Anterior cingulate cortex (tissue), 58 donors: Measurements from ENCODE around the gene P2RY12.

Experiments
- DNase-seq, 58 donors: peaks; one replicate each; lab custom pipeline; 2025; lab: John Stamatoyannopoulos, UW

The P2RY12 gene

DNA sequence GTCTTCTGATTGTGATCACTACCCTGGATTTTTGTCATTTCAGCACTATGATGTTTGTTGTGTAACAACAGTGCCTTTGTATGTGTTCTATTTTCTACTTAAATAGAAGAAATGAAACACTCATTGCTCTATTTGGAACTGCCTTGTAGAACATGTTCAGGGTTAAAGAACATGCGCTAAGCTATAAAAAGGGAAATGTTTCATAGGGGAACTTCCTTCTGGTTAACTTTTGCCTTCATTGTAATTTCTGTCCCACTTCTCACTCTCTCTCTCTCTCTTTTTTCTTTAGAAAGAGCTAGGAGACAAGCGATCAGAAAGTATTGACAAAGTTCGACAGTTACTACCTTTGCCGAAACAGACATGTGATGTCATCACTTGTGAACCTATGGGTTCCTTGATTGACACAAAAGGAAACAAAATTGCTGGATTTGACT, at the start of gene P2RY12:
TSS of gene P2RY12 (minus strand) at position 13 of the 434 bp plus-strand sequence. CDS start 45,908 bp downstream, outside the sequence.
- peak in 1 of 58 donors; percentile 37 for DNase-seq

DNA sequence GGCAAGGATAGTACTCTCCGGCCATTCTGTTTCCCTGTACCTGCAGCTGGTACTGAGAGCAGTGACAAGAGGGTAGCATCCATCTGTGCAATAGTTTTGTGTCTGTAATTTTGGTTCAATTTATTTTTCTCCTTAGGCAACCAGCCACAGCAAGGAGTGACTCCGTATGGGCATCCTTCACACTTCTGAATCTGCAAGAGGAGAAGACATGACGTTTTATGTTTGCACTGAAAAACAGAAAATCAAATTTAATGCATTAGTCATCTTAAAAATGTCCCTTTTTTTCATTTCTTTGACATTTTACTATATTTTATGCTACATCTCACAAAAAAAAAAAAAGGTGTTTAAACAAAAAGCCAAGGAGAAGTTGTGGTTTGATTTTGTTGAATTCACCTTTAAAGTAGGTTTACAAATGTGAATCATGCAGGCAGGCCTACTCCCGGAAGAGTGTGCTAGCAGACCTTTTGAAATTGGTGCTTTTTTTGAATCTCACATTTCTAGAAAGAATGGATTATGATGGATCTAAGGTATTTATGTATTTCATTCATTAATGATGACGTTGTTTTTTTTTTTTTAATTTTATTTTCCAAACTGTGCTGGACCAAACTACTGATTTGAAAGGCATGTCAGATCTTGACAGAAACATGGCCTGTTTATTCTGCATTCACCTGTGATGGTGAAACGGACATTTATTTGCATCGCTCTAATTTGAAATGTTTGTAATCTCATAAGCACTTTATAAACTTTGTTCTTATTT, 48.2 kb upstream of the P2RY12 start:
- DNase-seq: peak in 3 of 58 donors; percentile 0 to 29 (median 14)

DNA sequence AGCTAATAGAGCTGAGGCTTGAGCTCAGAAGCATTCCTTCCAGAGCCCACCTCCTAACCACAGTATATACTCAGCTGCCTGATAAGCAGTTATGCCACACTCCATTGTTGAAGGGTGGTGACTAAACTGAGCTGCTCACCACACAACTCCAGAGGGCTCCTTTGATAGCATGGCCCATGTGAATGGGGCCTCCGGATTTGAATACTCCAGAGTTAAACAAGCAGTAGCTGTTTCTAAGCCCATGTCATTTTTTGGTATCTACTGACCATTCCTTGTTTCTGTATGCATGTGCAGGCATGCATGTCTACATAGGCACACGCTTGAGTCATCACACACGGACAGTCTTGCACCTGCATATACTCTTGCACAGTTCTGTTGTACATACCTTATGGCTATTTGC, 47.4 kb upstream of the P2RY12 start:
- DNase-seq: no peak

DNA sequence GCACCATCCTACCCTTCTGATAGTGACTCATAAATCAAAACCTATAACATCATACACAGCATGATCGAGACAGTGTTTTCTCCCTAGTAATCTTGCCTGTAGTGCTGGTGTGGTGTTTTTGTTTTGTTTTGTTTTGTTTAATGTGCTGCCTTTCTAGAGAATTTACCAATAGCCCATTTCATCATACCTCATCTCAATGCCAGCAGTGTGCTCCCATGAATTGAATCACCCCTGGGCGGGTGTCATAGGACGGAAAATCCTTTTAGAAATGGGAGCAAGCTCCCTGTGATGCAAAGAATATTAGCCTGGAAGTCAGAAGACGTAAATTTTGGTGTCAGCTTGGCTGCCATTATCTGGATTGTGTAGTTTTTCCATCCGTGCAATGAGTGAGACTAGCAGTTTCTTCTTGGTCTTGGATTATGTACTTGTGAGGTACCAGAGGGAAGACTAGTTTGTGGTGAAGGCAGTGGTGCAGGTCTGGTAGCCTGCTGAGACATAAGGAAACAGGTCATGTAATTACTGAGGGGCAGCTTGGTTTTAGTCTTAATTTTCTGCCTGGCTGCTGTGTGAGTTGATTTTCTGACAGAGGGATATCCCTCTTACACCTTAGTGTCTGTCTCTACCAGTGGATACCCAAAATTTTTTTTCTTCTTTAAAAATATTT, 46.4 kb upstream of the P2RY12 start:
- DNase-seq: no peak

DNA sequence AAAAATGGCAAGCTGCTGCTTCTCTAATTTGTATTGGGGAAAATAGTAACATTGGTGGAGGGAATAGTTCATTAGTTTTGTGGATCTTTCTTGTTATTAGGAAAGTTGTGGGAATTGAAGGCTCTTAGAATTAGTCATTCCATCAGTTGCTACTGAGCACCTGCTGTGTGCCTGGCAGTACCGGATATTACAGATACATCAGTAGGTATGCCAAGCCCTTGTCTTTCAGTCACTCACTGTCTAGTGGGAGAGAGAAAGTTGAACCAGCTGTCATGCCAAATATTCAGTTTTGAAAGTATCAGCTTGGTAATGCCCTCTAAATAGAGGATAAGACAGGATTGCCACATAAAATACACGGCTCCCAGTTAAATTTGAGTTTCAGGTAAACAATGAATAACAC, 43.8 kb upstream of the P2RY12 start:
- no peak for DNase-seq

DNA sequence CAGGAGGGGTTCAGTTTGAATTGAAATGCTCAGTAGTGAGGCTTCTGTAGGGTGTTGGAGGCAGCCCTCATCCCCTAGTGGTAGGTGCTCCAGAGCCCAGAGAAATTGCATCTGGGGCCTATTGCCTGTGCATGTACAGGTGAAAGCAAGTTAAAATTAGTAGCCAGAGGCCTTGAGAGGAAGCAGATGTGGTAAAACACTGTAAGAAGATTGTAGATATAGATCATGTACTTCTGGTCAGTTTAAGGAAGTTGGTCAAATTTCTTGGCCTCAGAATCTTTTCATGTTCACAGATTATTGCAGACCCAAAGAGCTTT, 41.7 kb upstream of the P2RY12 start:
- no peak for DNase-seq

DNA sequence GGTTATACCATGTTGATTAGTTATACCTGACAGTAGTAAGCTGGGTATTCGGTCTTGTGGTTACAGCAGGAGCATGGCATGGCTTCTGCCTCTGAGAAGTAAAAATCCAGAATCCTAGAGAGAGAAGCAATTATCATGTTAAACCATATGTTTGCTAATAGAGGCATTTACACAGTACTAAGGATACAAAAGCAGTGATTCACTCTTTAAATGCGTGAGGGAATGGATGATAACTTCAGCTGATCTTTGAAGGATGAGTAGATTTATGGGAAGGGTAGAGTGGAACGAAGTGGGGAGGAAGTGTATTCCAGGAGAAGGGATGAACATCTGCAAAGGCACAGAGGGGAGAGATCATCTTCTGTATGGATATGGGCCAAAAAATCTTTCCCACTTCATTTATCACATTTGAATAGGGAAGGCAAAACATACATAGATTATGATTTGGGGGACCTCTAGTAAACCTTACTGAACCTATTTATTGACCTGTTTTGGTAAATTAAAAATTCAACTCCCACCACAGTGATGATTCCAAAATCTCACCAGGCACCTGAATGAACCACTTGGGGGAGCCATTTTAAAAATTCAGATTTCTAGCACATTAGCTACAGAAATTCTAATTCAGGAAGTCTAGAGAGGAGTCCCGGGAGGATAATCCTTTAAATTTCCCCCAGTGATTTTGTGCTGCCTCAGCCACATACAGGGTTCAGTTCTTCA, 41.2 kb upstream of the P2RY12 start:
- DNase-seq: no peak

DNA sequence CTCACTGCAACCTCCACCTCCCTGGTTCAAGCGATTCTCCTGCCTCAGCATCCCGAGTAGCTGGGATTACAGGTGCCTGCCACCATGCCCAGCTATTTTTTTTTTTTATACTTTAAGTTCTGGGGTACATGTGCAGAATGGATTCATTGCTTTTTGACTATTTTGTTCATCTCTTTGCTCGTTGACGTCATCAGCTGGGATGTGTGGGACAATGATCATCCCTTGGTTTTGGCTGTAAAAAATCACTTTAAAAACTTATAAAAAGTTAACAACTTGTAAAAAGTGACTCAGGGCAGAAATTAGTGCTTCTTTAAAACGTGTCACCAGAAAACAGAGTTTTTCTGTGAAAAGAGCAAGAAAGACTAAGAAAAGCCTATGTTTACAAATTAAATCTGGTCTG, 38.5 kb upstream of the P2RY12 start:
- DNase-seq: no peak

DNA sequence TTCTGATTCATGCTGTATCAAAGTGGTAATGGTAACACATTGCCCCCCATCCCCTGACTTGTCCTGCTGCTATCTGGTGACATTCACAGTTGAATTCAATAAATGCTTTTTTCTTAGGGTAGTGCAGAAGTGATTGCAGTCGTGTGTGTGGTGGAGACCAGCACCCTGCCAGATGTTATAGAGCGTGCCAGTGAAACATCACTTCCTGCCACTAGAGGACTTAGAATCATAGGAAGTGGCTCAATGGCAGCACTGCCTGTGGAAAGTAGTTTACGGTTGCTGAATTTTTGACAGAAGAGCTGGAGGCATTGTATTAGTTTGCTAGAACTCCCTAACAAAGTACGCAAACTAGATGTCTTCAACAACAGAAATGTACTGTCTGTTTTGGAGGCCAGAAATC, 37.4 kb upstream of the P2RY12 start:
- DNase-seq: no peak

DNA sequence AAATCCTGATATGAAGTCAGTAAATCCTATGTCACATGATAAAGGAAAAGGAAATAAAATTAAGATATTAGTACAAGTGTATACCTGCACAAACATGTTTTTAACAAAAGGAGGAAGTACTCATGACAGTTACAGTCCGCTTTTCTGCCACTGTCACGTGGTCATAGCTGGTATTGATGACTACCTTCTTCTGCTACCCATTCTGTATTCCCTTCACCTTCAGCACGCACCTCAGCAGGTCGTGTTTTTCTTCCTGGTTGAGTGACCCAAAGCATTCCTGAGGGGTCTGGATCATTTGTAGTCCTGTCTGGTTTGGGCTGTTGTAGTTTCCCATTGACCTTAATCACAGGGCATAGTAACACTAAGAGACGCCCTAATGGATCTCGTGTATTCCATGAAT, 35.3 kb upstream of the P2RY12 start:
- no peak for DNase-seq

DNA sequence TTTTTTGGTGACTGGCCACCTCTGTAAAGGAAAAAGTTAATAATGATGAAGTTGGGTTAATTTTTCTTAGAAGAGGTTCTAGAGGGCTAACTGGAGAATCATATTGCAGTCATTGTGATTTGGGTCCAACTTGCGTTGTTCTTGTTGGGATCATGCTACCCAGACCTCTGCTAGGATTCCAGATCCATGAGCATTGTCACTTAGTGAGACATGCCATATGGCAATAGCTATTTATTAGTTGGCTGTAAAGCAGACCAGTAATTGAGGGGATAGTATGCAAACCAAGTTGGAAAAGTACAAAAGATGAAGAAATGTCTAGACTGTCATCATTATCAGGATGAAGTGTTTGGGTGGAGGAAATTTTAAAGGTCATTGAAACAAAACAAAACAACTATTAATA, 30.7 kb upstream of the P2RY12 start:
- DNase-seq: no peak

DNA sequence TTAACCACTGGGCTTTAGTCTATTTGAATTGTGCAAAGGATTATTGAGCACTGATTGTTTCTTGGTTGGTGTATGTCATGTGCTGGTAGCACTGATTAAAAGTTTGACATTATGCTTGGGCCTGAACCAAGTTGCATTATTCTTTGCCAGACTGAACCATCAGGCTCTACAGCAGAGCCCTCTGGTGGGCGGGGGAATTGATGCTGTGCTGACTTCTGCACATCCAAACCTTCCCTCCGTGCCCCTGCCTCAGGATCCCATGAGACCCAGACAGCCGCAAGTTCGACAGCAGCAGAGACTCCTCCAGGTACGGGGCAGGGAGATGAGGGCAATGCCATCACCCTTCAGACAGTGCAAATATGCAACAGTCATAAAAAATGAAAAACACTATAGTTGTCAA, 28.4 kb upstream of the P2RY12 start:
- DNase-seq: no peak

DNA sequence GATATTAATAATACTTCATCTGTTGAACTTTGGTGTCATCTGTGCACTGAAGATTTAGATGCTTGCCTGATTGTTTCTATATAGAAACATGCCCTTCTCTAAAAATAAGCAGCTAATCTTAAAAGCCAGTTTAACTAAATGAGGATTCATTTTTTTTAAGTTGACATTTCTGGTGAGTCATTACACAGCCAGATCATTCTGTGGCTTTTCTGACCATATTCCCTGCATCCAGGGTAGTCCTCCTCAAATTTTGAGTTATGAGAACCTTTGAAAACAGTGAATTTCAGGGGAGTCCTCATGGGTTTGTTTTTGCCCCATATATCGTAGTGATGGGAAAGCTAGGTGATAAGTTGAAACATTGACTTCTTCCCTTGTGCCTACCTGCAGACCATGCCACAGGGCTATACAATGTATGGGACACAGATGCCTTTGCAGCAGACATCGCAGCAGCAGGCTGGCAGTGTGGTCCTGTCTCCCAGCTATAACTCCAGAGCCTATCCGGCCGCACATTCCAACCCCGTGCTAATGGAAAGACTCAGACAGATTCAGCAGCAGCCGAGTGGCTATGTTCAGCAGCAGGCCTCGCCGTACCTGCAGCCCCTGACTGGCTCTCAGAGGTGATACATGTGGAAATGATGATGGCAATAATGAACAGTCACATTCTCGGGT, 26.5 kb upstream of the P2RY12 start:
- no peak for DNase-seq

DNA sequence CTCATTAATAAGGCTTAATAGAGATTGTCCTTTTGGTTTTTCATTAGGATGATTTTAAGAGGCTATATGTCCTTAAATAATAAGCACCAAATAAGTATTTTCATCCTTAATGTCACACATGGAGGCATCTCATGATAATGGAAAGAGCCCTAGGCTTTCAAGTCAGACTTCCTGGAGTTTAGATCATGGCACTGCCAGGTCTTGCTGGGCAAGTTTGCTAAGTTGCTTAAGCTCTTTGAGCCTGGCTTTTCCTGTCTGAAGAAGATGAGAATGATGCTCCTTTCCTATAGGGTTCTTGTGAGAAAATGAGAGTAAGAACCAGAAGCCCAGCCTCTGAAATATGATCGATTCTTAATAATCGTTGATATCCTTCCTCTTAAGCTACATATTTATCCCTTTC, 23.4 kb upstream of the P2RY12 start:
- DNase-seq: no peak

DNA sequence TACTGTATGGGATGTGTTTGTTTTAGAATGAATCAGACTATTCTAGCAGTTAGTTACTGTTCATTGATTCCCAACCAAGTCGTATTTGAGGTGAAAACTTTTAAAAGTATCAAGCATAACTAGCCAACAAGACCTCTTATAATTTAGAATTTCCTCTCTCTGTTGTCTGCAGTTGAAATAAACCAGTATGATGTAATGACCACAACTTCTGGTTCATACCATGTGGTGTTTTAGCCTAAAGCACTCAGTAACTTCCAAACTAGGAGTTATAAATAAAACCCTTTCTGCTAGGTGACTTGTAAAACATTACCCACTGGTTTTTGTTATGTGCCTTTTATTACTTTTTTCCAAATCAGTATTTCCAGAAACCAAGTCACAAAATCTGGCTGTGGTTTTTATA, 19.8 kb upstream of the P2RY12 start:
- DNase-seq: no peak

DNA sequence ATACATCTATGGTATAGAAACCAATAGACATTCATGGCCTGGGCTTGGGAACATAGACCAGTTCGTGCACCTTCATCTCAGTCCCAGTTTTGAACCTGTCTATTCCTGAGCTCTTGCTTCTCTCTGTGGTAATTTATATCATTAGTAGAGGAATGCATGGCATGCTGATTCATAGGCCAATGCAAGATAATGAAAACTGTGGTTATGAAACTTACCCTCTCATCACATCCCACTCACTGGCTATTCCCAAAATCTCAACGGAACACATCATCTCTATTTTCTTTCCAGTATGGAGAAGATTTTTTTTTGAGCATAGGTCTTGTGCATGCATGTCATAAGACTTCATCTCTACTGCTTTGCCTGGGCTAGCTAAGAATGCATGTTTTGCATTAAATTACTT, 18.7 kb upstream of the P2RY12 start:
- no peak for DNase-seq

DNA sequence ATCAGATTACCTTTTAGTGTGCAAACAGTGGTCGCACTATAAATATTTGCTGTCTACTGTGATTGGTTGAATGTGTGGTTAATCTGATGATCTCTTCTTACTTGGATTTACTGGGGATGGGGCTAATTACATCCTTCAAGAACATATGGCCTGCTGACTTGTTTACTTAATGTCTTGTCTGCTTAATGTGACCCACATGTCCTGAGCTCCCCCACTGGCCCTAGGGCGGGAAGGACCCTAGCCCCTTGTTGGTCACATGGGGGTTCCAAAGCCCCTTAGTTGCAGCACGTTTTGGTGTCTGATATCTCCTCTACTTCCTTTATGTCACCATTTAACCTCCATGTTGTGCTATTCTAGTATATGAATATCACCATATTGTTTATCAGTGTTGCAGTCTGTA, 17.8 kb upstream of the P2RY12 start:
- DNase-seq: no peak

DNA sequence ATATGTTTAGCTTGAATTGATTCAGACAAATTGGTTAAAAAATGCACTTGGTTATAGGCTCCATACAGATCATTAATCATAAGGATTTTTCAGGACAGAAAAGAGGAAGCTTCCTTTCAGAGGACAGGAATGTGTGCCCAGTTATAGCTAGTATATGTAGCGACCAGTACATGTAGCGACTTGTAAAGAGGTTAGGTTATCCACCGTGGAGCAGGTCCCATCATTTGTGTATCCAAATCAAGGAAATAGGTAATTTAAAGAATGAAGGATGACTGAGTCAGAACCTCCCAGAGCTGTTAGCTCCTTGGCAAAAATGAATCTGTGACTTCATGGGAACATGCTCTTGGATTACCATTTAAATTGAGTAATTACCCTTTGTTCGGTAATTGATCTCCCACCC, 15.8 kb upstream of the P2RY12 start:
- no peak for DNase-seq

DNA sequence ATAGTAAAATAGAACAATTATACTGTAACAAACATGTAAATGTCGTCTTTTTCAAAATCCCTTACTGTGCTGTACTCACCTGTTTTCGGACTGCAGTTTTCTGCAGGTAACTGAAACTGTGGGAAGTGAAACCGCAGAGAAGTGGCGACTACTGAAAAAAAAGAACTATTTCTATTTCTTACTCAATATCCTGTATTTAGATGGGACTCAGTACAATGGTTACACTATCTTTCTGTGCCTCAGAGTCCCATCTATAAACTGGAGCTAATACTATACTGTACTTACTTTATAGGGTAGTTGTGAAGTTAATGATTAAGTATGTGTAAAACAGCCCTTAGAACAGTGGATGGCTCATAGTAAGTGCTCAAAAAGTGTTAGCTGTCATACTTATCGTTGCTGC, 14.3 kb upstream of the P2RY12 start:
- no peak for DNase-seq

DNA sequence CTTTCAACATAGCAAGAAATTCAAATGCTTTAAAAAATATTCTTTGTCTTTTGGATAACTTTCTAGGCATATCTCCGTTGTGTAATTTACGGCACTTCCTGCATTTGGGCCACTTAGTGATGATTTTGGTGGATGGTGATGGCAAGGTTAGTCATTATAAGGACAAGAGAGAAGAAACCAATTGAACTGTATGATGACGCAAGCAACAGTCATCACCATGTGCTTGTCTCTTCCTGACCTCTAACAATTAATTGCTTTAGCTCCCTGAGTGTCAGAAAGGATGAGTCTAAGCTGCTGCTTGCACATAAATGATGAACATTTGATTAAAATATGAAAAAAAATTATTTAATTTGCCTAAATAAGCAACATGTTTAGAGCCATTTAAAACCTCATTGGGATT, 11.3 kb upstream of the P2RY12 start:
- DNase-seq: no peak

DNA sequence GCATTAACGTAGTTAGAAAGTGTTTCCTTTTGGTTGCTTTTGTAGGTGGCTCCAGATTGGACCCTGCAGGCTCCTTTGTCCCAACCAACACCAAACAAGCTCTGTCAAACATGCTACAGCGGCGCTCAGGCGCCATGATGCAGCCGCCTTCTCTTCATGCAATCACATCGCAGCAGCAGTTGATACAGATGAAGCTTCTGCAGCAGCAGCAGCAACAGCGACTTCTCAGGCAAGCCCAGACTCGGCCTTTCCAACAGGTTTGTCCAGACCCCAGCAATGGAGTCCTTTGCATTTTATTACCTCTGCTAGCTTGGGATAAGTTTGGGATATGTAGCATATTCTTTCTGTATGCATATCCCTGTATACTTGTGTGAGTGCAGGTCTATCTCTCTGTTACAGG, 10.1 kb upstream of the P2RY12 start:
- DNase-seq: no peak
